GM23338 (cell line): ENCODE results near the gene PRR18. TPM values are rescaled to one million over a fixed set of nuclear protein-coding genes. Genes with fewer than 3 reads are reported as not detected.
A peak's percentile ranks its signal among the peaks of the same experiment; 100 is the strongest.

Source experiments
- ATAC-seq: fragments of 200-7000 bp; cut with Tn5 transposase; 3 replicates; pipeline ENCODE4 v1.9.1; 2020
- DNase-seq: peaks from one replicate; pipeline ENCODE4 v3.0.0-alpha.2; 2015; ENCODE audit warnings: low spot score
- H2AFZ ChIP-seq: fragments of 200-600 bp; sonication (generic); 2 replicates; pipeline ENCODE4 v1.8.0; 2016; ENCODE audit warnings: antibody characterized with exemption, mild to moderate bottlenecking, moderate library complexity
- H3F3A ChIP-seq: fragments of 200-600 bp; sonication (generic); replicated peaks from 2 replicates; pipeline ENCODE4 v1.8.0; 2017; ENCODE audit warnings: antibody characterized with exemption, mixed run types, low read depth
- H3K27ac ChIP-seq: fragments of 200-600 bp; sonication (generic); 2 replicates; pipeline ENCODE4 v1.6.1; 2016; ENCODE audit warnings: low read depth
- H3K27me3 ChIP-seq: fragments of 200-600 bp; sonication (generic); 2 replicates; pipeline ENCODE4 v1.8.0; 2016; ENCODE audit warnings: mild to moderate bottlenecking, mixed run types, moderate library complexity; ENCODE audit not compliant: insufficient read depth
- H3K36me3 ChIP-seq: fragments of 200-600 bp; sonication (generic); 2 replicates; pipeline ENCODE4 v1.8.0; 2016; ENCODE audit warnings: mild to moderate bottlenecking; ENCODE audit not compliant: insufficient read depth
- H3K4me1 ChIP-seq: fragments of 200-600 bp; sonication (generic); 2 replicates; pipeline ENCODE4 v1.8.0; 2016; ENCODE audit warnings: mild to moderate bottlenecking, moderate library complexity; ENCODE audit not compliant: insufficient read depth
- H3K4me2 ChIP-seq: fragments of 200-600 bp; sonication (generic); 2 replicates; pipeline ENCODE4 v1.7.1; 2017; ENCODE audit warnings: mixed run types
- H3K4me3 ChIP-seq: fragments of 200-600 bp; sonication (generic); 2 replicates; pipeline ENCODE4 v1.6.1; 2016; ENCODE audit warnings: mixed run types
- H3K79me2 ChIP-seq: fragments of 200-600 bp; sonication (generic); replicated peaks from 2 replicates; pipeline ENCODE4 v1.8.0; 2017; ENCODE audit warnings: mild to moderate bottlenecking; ENCODE audit not compliant: insufficient read depth
- H3K9me2 ChIP-seq: fragments of 200-600 bp; sonication (generic); 2 replicates; pipeline ENCODE4 v1.8.0; 2017; ENCODE audit not compliant: insufficient read depth
- H4K20me1 ChIP-seq: fragments of 200-600 bp; sonication (generic); replicated peaks from 2 replicates; pipeline ENCODE4 v1.8.0; 2017; ENCODE audit warnings: mild to moderate bottlenecking; ENCODE audit not compliant: insufficient read depth
- H3K27ac Mint-ChIP-seq: 2 replicates; pipeline ENCODE4 v1.8.0; 2020; ENCODE audit warnings: inconsistent platforms, mild to moderate bottlenecking, moderate library complexity, mixed read lengths
- H3K27me3 Mint-ChIP-seq: 3 replicates; pipeline ENCODE4 v1.8.0; 2022; ENCODE audit warnings: low read depth, mild to moderate bottlenecking, moderate library complexity, mixed read lengths, inconsistent platforms; ENCODE audit not compliant: insufficient read depth, poor library complexity
- H3K36me3 Mint-ChIP-seq: 3 replicates; pipeline ENCODE4 v1.8.0; 2021; ENCODE audit warnings: low read depth, mild to moderate bottlenecking, inconsistent platforms, moderate library complexity, mixed read lengths
- H3K4me1 Mint-ChIP-seq: 3 replicates; pipeline ENCODE4 v1.8.0; 2020; ENCODE audit warnings: mild to moderate bottlenecking, inconsistent platforms, mixed read lengths
- H3K4me3 Mint-ChIP-seq: 3 replicates; pipeline ENCODE4 v1.8.0; 2021; ENCODE audit warnings: moderate library complexity, mild to moderate bottlenecking, inconsistent platforms, mixed read lengths
- H3K9me3 Mint-ChIP-seq: 3 replicates; pipeline ENCODE4 v1.8.0; 2020; ENCODE audit warnings: moderate library complexity, mild to moderate bottlenecking, inconsistent platforms, mixed read lengths
- CREB1 ChIP-seq: fragments of 250-450 bp; sonication (Bioruptor Pico); IDR thresholded peaks from 2 replicates; pipeline ENCODE4 v1.5.0; 2020; ENCODE audit warnings: low read depth, mild to moderate bottlenecking, moderate library complexity
- EZH2 ChIP-seq: fragments of 200-600 bp; sonication (generic); IDR thresholded peaks from one replicate; pipeline ENCODE4 v1.8.0; 2017; ENCODE audit warnings: antibody characterized with exemption, mild to moderate bottlenecking, low read depth; ENCODE audit not compliant: unreplicated experiment
- EZH2phosphoT487 ChIP-seq: fragments of 200-600 bp; sonication (generic); IDR thresholded peaks from one replicate; pipeline ENCODE4 v1.8.1; 2018; ENCODE audit warnings: antibody characterized with exemption; ENCODE audit not compliant: unreplicated experiment
- JUNB ChIP-seq: IDR thresholded peaks from one replicate; pipeline ENCODE4 v1.6.1; 2016; ENCODE audit warnings: antibody characterized with exemption; ENCODE audit not compliant: unreplicated experiment
- NANOG ChIP-seq: IDR thresholded peaks from 2 replicates; pipeline ENCODE4 v1.6.1; 2016; ENCODE audit warnings: antibody characterized with exemption, borderline replicate concordance
- POLR2AphosphoS5 ChIP-seq: IDR thresholded peaks from 2 replicates; pipeline ENCODE4 v1.6.1; 2016; ENCODE audit warnings: antibody characterized with exemption, low read depth
- REST ChIP-seq: IDR thresholded peaks from one replicate; pipeline ENCODE4 v1.6.1; 2018; ENCODE audit warnings: antibody characterized with exemption; ENCODE audit not compliant: unreplicated experiment
- STAT1 ChIP-seq: IDR thresholded peaks from one replicate; pipeline ENCODE4 v1.6.1; 2016; ENCODE audit warnings: antibody characterized with exemption; ENCODE audit not compliant: unreplicated experiment
- ZNF114 ChIP-seq: fragments of 250-450 bp; sonication (Bioruptor Pico); IDR thresholded peaks from 2 replicates; pipeline ENCODE4 v1.5.0; 2020; ENCODE audit warnings: mild to moderate bottlenecking, moderate library complexity
- ZNF331 ChIP-seq: fragments of 250-450 bp; sonication (Bioruptor Pico); IDR thresholded peaks from 2 replicates; pipeline ENCODE4 v1.5.0; 2020; ENCODE audit warnings: low read depth, mild to moderate bottlenecking, moderate library complexity
- polyA plus RNA-seq: library from polyadenylated mRNA; unstranded; fragments of >200 nt; fragmentation: Nextera tagmentation; extraction: Ambion mirVana; gene quantifications from 2 replicates; pipeline ENCODE4 v1.2.1, GENCODE V29; 2016
- total RNA-seq: library from RNA; depleted of rRNA; stranded (reverse); fragments of >200 nt; shearing (Covaris generic); gene quantifications from 2 replicates; pipeline ENCODE4 v1.2.3, GENCODE V29; 2014
- TF ChIP-seq, protein P1 (sequence below): IDR thresholded peaks from 2 replicates; pipeline ENCODE4 v1.6.1; 2016; ENCODE audit warnings: antibody characterized with exemption
- TF ChIP-seq, protein P2 (sequence below): fragments of 250-450 bp; sonication (Bioruptor Pico); IDR thresholded peaks from 2 replicates; pipeline ENCODE4 v1.5.0; 2020; ENCODE audit warnings: mild to moderate bottlenecking, moderate library complexity

PRR18 gene
- total and polyA plus RNA-seq, 2 experiments from 2014 or later: 0.24 TPM; not detected in 1

- TF ChIP-seq POLR2AphosphoS5 (no peak), CREB1 (no peak), ZNF114 (CRISPR knock-in tag) (no peak), JUNB (no peak), EZH2phosphoT487 (no peak), STAT1 (no peak)
- TF ChIP-seq, protein P1, sequence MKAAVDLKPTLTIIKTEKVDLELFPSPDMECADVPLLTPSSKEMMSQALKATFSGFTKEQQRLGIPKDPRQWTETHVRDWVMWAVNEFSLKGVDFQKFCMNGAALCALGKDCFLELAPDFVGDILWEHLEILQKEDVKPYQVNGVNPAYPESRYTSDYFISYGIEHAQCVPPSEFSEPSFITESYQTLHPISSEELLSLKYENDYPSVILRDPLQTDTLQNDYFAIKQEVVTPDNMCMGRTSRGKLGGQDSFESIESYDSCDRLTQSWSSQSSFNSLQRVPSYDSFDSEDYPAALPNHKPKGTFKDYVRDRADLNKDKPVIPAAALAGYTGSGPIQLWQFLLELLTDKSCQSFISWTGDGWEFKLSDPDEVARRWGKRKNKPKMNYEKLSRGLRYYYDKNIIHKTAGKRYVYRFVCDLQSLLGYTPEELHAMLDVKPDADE: no peak
- Histone ChIP-seq H3K27ac (no peak overlapping the region), H3K79me2 (no peaks in the 10 kb centered on the region), H3K4me1 (peaks cover 13% of the 10 kb centered on the region), H3K9me2 (no peaks in the 10 kb centered on the region), H3K27me3 (peaks cover 30% of the 10 kb centered on the region), H3F3A (0 out of 2 replicates have a peak, but pooled peaks cover 3% of the 10 kb centered on the region), H2AFZ (no peak overlapping the region), H3K4me3 (no peak overlapping the region), H3K36me3 (no peaks in the 10 kb centered on the region), H3K4me2 (no peak overlapping the region), H4K20me1 (no peaks in the 10 kb centered on the region)
- H3K4me3 Mint-ChIP-seq: no peak overlapping the region
- H3K27ac Mint-ChIP-seq: no peak overlapping the region
- ATAC-seq (no peak), DNase-seq (no peak)
- H3K4me1 Mint-ChIP-seq: peaks cover 14% of the 10 kb centered on the region
- no peaks in the 10 kb centered on the region for H3K36me3 Mint-ChIP-seq
- peaks cover 24% of the 10 kb centered on the region for H3K27me3 Mint-ChIP-seq
- H3K9me3 Mint-ChIP-seq: no peaks in the 10 kb centered on the region
Measured at GRCh38 chr6:166312832-166313231, 4.6 kb upstream of the PRR18 start.

DNA sequence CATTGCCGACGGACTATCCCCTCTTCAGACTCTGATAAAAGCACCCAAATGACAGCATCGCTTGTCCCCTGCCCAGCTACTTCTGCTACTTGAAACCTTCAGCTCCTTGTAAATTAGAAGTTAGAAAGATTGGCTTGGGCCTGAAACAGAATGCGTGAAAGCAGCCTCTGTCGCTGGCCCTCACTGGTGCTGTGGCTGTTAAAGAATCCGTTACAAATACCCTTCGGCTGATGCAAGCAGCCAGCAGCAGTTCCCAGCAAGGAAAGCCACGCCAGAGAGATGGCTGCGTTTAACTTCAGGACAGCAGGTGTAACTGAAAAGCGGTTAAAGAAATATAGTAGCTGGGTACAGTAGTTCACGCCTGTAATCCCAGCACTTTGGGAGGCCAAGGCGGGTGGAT is 2.4 kb upstream of the PRR18 start:
- no peaks in the 10 kb centered on the region for H3K9me3 Mint-ChIP-seq
- H3K4me1 Mint-ChIP-seq: peaks cover 14% of the 10 kb centered on the region
- peaks cover 37% of the 10 kb centered on the region for H3K27me3 Mint-ChIP-seq
- H3K36me3 ChIP-seq: no peaks in the 10 kb centered on the region; the same call in 1 of the 2 replicates
- DNase-seq (peak; percentile 32), ATAC-seq (no peak)
- no peaks in the 10 kb centered on the region for H3K79me2 ChIP-seq
- 0 out of 2 replicates have a peak, but pooled peaks cover 3% of the 10 kb centered on the region for H3F3A ChIP-seq
- no peaks in the 10 kb centered on the region; the same call in none of the 2 replicates for H4K20me1 ChIP-seq
- H3K36me3 Mint-ChIP-seq: no peaks in the 10 kb centered on the region; the same call in 2 of the 3 replicates
- no peak overlapping the region for H3K4me2 ChIP-seq
- H2AFZ ChIP-seq: no peak overlapping the region; the same call in 1 of the 2 replicates
- no peak overlapping the region for H3K27ac ChIP-seq
- H3K27me3 ChIP-seq: peaks cover 52% of the 10 kb centered on the region
- H3K4me1 ChIP-seq: peaks cover 13% of the 10 kb centered on the region
- H3K9me2 ChIP-seq: no peaks in the 10 kb centered on the region
- no peak overlapping the region for H3K4me3 Mint-ChIP-seq
- H3K4me3 ChIP-seq: no peak overlapping the region
- no peak overlapping the region for H3K27ac Mint-ChIP-seq
- TF ChIP-seq, protein P2, sequence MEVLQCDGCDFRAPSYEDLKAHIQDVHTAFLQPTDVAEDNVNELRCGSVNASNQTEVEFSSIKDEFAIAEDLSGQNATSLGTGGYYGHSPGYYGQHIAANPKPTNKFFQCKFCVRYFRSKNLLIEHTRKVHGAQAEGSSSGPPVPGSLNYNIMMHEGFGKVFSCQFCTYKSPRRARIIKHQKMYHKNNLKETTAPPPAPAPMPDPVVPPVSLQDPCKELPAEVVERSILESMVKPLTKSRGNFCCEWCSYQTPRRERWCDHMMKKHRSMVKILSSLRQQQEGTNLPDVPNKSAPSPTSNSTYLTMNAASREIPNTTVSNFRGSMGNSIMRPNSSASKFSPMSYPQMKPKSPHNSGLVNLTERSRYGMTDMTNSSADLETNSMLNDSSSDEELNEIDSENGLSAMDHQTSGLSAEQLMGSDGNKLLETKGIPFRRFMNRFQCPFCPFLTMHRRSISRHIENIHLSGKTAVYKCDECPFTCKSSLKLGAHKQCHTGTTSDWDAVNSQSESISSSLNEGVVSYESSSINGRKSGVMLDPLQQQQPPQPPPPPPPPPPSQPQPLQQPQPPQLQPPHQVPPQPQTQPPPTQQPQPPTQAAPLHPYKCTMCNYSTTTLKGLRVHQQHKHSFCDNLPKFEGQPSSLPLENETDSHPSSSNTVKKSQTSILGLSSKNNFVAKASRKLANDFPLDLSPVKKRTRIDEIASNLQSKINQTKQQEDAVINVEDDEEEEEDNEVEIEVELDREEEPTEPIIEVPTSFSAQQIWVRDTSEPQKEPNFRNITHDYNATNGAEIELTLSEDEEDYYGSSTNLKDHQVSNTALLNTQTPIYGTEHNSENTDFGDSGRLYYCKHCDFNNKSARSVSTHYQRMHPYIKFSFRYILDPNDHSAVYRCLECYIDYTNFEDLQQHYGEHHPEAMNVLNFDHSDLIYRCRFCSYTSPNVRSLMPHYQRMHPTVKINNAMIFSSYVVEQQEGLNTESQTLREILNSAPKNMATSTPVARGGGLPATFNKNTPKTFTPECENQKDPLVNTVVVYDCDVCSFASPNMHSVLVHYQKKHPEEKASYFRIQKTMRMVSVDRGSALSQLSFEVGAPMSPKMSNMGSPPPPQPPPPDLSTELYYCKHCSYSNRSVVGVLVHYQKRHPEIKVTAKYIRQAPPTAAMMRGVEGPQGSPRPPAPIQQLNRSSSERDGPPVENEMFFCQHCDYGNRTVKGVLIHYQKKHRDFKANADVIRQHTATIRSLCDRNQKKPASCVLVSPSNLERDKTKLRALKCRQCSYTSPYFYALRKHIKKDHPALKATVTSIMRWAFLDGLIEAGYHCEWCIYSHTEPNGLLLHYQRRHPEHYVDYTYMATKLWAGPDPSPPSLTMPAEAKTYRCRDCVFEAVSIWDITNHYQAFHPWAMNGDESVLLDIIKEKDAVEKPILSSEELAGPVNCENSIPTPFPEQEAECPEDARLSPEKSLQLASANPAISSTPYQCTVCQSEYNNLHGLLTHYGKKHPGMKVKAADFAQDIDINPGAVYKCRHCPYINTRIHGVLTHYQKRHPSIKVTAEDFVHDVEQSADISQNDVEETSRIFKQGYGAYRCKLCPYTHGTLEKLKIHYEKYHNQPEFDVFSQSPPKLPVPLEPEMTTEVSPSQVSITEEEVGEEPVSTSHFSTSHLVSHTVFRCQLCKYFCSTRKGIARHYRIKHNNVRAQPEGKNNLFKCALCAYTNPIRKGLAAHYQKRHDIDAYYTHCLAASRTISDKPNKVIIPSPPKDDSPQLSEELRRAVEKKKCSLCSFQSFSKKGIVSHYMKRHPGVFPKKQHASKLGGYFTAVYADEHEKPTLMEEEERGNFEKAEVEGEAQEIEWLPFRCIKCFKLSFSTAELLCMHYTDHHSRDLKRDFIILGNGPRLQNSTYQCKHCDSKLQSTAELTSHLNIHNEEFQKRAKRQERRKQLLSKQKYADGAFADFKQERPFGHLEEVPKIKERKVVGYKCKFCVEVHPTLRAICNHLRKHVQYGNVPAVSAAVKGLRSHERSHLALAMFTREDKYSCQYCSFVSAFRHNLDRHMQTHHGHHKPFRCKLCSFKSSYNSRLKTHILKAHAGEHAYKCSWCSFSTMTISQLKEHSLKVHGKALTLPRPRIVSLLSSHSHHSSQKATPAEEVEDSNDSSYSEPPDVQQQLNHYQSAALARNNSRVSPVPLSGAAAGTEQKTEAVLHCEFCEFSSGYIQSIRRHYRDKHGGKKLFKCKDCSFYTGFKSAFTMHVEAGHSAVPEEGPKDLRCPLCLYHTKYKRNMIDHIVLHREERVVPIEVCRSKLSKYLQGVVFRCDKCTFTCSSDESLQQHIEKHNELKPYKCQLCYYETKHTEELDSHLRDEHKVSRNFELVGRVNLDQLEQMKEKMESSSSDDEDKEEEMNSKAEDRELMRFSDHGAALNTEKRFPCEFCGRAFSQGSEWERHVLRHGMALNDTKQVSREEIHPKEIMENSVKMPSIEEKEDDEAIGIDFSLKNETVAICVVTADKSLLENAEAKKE (CRISPR knock-in tag): no peak
- TF ChIP-seq POLR2AphosphoS5 (no peak), EZH2phosphoT487 (no peak), ZNF331 (CRISPR knock-in tag) (no peak), NANOG (no peak), REST (no peak), ZNF114 (CRISPR knock-in tag) (no peak), STAT1 (no peak), EZH2 (no peak)
